ENCODE results near the gene ZC3HAV1L.
"Not testable (repeated sequence)": the region's sequence is repeated elsewhere in the genome, so short reads cannot be mapped to it uniquely, and the experiment has no call there.

ZC3HAV1L gene, protein sequence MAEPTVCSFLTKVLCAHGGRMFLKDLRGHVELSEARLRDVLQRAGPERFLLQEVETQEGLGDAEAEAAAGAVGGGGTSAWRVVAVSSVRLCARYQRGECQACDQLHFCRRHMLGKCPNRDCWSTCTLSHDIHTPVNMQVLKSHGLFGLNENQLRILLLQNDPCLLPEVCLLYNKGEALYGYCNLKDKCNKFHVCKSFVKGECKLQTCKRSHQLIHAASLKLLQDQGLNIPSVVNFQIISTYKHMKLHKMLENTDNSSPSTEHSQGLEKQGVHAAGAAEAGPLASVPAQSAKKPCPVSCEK

DNA sequence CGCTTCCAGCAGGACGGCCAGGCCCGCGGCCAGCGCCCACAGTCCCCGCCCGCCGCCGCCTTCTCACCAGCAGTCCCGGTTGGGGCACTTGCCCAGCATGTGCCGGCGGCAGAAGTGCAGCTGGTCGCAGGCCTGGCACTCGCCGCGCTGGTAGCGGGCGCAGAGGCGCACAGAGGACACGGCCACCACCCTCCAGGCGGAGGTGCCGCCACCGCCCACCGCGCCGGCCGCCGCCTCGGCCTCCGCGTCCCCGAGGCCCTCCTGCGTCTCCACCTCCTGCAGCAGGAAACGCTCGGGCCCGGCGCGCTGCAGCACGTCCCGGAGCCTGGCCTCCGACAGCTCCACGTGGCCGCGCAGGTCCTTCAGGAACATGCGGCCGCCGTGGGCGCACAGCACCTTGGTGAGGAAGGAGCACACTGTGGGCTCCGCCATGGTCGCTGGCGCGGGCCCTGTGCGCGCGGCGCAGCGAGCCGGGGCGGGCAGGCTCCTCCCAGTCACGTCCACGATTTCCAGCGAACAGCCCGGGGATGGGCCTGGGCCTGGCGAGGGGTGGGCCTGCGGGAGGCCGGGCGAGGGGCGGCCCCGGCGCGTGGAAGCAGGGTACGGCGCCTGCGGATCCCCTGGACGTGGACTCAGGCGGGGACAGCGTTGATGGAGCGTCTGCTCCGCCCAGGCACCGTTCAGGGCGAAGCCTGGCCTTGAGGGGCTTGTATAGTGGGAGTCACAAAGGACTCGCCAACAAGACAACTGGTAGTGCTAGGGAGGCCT, at the start of gene ZC3HAV1L:
Gene ZC3HAV1L, minus strand, starts transcription at position 457 of the 768 bp plus-strand sequence. Its CDS starts 25 bp downstream, at position 432.
- peak; percentile 60 to 63 for DNase-seq

DNA sequence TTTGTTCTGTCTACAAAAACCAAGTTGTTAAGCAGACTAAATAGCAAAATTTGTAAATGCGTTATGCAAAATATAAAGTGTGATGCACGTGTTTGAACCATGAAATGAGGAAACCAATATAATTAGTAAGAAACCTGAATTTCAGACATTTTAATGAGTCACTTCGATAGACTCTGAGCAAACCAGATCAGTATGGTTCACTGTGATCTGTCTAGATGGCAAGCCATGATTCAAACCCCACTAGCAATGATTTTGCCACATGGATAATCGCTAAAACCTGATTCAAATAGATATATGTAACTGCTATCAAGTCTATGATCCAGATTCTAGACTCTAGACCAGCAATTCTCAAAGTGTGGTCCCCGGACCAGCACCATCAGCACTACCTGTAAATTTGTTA, 48.9 kb upstream of the ZC3HAV1L start:
- no peak for DNase-seq

DNA sequence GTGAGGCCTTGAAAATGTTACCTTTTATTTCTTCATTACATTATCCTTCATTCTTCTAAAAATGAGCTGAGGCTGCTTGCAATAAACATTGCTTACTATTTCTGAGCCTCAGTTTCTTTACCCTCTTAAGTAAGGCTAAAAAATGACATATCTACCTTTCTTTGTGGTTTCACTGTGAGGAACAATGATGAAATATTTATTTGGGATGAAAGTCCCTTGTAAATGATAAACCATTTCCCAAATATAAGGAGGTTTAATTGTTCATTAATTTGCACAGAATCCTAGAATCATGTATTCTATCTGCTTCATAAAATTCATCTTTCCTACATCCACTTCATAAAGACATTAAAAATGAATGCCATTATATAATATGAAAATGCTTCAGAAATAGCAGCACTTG, 45.7 kb upstream of the ZC3HAV1L start:
- no peak for DNase-seq

DNA sequence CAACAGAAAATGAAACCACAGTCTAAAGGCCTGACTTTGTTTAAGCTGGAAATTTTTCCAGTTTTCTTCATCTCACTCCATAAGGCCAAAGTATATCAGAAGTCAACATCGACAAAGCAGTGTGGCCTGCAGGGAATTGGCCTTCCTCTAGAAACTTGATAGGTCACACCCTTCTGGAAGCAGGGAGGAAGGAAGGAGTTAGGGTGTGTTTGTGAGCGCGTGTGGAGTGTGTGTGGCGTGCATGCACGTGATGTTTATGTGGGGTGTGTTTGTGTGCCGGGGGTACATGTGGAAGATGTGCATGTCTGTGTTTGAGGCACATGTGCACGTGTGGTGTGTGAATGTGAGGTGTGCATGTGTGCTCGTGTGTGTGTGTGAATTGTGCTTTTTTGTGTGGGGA, 45.1 kb upstream of the ZC3HAV1L start:
- DNase-seq, result no peak

DNA sequence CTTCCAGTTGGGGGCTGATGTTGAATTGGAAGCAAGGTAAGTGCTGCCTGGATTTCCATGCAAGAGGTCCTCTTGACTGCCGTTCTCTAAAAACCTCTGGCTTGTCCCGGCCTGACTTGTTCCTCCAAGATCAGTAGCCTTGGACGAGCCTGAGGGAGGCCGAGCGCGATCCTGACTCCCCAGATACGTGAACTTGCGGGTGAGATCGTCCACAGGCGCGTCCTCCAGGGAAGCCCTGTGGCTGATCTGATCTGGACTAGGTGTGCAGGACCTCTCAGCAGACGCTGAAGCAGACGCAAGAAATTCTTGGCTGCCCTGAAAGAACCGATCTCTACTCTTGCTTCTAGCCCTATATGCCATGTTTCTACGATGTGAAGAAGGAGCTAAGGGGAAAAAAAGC, 44.0 kb upstream of the ZC3HAV1L start:
- DNase-seq, result no peak

DNA sequence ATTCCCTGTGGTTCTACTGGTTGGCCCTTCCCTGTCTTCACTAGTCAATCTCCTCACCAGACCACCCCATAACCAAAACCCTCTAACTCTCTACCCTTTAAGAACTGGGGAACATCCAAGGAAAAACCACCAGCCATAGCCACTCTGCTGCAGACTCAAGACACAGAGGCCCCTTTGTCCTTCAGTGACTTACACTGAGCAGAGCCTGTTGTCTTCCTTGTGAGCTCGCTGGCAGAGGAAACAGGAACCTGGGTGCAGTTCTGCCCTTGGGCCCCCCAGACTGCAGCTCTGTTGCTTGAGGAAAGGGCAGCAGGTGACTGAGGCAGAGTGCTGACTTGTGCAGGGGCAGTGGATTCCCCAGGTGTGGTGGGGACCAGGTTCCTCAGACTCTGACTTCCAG, 43.1 kb upstream of the ZC3HAV1L start:
- DNase-seq, result no peak

DNA sequence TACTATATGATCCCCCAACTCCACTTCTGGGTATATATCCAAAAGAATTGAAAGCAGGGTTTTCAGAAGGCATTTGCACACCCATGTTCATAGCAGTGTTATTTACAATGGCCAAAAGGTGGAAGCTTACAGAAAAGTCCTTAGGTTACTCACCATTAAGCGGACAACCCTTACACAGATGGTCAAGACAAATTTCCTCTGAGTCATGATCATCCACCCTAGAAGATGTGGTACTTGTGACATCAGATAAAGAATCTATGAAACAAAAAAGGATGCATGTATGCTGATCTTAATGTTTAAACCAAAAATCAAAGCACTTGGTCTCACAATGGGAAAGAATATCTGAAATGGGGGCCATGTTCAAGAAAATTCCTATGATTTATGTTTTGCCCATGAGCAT, 42.6 kb upstream of the ZC3HAV1L start:
- no peak for DNase-seq

DNA sequence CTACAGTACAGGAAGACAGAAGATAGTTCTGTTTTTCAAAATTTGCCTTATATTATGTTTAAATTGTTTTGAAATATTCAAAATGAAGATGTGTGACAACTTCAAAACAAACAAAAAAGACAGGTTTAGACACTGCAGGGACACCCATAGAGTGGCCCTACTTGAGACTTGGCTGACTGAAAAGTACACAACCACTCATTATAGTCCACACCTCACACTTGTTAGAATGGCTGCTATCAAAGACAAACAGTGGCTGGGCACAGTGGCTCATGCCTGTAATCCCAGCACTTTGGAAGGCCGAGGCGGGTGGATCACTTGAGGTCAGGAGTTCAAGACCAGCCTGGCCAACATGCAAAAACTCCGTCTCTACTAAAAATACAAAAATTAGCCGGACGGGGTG, 41.9 kb upstream of the ZC3HAV1L start:
- DNase-seq, result not testable (repeated sequence)

DNA sequence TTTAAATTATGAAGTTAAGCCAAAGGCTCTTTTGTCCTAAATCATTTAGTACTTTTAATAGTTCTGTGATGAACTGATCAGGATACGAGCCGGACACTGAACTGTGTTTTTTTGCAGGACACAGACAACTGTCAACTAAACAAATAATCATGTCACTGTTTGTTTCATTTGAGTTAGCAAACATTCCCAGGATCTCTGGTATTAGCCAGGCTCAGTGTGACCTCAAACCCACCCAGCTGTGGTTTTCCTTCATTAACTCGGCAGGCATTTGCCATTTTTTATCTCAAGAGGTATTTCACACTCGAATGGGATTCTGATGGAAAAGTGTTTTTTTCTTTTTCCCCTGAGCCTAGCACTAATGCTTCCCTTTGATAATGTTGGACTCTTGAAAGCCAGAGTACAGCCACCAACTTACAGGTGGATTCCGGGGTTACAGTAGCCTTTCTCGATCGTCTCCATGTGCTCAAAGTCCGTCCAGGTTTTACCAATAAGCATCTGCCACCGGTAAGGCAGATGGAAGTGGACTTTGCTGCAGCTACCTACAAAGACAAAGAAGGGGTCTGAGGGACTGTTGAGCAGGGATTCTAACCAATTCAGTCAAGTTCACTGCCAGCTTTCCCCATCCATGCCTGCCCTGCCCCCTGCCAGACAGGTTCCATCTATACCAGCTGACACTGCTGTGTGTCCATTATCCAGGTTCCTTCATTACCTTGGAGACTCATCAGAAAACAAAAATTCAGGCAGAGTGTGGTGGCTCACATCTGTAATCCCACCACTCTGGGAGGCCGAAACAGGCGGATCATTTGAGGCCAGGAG, 40.2 kb upstream of the ZC3HAV1L start:
- no peak for DNase-seq

DNA sequence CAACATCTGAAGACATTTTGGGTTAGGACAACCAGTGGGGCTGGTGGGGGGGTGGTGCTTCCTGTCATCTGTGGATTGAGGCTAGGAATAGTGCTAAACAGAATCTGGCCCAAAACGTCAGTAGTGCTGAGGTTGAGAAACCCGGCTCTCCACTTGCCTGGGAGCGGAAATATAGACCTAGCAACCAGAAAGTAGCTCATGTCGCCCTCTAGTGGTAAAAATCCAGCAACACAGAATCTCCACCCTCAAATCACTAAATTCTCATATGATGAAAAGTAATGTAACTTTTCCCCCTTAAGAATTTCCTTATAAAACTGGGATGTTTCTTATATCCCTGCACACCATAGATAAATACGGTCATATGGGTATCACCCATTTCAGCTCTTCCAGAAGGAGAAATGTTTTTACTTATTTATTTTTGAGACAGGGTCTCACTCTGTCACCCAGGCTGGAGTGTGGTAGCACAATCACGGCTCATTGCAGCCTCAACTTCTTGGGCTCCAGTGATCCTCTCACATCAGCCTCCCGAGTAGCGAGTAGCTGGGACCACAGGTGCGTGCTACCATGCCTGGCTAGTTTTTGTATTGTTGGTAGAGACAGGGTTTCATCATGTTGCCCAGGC, 39.3 kb upstream of the ZC3HAV1L start:
- DNase-seq, result peak; percentile 44 to 57

DNA sequence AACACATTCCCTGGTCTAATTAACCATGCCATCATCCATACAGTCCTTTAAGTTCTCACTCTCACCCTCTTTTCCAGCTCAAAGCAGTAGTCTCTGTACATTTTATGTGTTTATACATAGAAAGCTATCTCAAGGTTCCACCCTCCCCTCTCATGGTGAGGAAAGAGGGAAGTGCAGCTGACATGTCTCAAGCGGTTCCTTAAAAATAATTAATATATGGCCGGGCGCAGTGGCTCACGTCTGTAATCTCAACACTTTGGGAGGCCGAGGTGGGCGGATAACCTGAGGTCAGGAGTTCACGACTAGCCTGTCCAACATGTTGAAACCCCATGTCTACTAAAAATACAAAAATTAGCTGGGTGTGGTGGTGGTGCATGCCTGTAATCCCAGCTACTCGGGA, 37.0 kb upstream of the ZC3HAV1L start:
- no peak for DNase-seq

DNA sequence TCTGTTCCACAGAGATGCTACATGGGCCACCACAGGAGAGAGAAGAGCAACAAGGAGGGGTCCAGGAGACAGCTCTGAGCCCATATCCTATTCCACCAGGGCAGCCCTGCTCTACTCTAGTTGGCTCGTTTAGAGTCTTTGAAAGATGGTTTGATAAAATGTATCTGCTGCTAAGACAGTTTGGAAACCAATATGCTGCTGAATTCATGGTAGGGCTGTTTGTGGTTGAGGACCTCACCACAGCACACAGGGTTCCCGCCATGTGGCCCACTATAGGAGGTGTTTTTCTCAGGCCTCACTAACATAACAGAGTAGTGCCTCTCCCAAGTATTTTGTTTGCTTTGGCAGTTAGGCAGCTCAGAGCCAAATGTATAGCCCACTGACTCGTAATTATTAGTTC, 35.8 kb upstream of the ZC3HAV1L start:
- DNase-seq, result no peak

DNA sequence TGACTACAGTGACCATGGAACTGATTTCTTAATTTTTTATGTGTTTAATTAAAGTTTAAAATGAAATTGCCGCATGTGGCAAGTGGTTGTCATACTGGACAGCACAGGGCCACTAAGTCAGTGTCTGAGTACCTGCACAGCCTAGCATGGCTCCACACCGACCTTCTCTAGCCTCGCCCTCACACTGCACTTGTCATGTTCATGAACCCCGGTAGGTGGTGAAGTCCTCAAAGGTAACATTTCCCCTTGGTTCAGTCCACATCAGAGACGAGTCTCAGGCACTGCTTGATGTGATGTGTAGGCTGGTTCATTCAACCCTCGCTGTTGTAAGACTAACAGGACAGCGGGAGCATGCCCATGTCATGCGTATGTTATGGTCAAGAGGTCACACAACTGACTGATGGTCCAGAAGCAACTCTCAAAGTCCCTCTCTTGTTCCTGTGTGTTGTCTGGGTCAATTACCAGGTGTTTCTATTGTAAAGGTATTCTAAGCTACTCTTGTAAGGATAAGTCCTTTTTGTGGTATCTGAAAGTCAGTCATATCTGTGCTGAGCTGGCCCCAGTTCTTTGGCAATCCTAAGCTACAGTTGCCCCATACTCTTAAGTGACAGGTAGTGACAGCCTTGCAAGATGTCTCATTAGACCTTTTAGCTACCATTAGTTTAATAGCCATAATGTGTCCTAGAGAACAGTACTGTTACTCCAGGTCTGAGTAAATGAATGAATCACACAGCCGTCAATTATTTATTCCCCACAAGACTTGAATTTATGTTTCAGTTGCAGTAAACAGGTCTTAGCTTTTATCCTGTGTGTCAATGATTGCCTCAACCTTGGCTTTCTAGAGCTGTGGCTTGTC, 32.9 kb upstream of the ZC3HAV1L start:
- DNase-seq, result no peak

DNA sequence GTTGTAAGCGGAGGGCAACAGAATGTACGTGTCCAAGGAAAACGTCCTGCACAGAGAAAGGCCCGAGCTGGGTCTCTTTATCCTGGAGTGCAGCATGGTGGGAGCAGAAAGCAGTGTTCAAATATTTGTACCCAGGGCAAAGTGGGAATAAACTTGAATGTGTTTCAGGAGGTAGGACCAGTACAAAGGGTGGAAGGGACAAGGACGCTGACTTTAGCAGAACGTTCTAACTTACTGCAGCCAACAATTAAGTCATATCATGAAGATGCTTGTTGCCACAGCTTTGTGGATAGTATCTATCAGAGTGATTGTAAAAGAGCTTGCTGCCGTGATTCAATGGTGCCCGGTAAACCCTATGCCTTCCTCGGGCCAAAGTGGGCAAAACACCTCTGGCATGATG, 30.5 kb upstream of the ZC3HAV1L start:
- DNase-seq, result no peak

DNA sequence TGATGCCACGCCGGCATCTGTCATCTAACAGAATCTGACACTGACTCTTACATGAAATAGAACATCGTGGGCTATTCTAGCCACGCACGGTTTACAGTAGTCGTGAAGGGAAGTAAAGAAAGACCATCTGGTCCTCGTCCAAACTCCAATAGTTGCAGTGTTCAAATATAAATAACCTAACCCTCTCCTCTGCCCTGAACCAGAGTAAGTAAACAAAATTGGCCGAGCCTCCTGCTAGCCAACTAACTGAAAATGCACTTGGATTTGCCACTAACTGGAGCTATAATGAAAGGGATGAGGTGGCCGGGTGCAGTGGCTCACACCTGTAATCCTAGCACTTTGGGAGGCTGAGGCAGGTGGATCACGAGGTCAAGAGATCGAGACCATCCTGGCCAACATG, 29.5 kb upstream of the ZC3HAV1L start:
- no peak for DNase-seq

DNA sequence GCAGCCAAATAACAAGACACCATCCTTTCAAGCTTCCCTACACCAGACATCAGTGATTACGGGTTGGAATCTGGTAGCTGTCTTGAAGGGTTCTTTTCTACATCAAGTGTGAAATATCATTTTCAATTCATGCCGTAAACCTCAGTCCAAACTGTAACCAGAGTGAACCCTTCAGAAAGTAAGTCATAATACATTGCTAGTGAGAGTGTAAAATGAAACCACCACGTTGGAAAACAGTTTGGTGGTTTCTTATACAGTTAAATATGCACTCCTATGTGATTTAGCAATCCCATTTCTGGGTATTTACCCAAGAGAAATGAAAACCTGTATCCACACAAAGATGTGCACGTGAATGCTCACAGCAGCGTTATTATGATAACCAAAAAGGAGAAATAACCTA, 25.6 kb upstream of the ZC3HAV1L start:
- no peak for DNase-seq

DNA sequence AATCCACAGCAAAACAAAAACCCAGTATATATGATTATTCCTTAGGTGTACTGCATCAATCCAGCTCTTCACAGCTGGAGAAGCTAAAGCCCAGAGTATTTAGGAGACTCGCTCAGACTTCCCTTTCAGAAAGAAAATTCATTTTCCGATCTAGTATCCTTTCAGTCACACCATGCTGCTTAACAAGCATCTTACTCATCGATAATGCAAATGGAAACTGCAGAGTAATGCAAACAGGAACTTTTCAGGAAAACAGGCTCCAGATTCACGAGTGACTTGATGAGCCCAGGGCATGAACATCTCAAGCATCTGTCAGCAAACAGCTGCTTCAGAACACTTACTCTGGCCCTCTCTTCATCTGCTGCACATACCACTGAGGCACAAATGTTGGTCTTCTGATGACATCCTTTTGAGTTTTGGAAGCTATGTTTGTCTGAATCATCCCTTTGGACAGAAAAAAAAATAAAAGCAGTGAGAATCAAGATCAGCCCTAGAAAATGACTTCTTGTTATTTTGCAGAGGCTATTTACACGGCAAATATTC, 24.9 kb upstream of the ZC3HAV1L start:
- DNase-seq, result no peak

DNA sequence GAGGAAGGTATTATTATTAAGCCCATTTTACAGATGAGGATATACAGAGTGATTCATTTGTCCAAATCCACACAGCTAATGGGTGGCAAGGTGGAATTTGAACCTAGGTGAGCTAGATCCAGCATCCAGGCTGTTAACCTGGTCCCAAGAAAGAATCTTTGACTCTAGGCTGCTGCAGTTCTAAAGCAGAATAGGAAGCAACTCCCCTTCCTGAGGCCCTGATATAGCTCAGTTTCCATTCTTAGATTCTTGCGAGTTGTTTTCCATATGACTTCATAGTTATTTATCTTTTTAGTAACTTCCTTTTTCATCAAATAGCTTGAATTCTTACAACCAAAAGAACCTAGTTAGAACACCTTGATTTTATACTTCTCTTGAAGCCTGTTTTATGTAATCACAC, 24.1 kb upstream of the ZC3HAV1L start:
- no peak for DNase-seq

DNA sequence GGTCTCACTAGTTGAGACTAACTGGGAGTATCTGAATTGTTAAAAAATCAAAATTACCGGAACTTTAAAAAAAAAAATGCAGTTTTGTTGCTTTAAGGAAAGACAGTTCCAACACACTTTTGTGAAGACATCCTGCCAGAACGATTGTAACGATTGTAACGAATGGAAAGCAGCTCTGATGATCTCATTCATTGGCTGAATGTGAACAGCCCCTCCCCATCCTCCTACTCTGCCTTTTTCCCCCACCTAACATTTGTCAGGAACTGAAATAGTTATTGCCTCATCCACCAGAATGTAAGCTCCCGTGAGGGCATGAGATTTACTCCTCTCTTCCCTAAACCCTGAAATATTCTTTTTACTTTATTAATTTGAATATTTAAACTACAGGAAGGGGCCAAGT, 23.1 kb upstream of the ZC3HAV1L start:
- no peak for DNase-seq

DNA sequence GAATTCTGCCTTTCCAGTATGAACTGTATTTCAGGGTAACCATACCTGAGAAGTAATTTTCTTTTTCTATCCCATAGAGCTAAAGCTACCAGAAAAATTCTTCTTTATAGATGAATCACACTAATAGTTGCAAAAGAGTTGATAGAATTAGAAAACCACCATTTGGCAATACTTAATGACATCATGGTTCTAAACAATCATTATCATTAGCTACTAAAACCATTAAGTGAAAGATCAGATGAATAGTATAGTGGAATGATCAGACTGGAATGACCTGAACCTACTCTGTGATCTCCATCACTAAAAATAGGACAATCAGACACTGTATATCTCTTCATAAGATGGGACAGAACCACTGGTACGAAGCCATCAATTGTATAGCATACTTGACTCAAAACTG, 19.8 kb upstream of the ZC3HAV1L start:
- DNase-seq, result no peak

DNA sequence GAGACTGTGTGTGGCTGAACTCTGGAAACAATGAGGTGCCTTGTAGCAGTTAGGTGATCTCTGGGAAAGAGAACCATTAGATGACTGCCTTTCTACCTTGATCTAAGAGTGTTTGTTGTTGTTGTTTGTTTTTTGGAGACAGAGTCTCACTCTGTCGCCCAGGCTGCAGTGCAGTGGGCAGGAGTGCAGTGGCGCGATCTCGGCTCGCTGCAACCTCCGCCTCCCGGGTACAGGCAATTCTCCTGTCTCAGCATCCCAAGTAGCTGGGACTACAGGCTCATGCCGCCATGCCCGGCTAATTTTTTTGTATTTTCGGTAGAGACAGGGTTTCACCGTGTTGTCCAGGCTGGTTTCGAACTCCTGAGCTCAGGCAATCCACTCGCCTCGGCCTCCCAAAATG, 18.8 kb upstream of the ZC3HAV1L start:
- DNase-seq, result not testable (repeated sequence)

DNA sequence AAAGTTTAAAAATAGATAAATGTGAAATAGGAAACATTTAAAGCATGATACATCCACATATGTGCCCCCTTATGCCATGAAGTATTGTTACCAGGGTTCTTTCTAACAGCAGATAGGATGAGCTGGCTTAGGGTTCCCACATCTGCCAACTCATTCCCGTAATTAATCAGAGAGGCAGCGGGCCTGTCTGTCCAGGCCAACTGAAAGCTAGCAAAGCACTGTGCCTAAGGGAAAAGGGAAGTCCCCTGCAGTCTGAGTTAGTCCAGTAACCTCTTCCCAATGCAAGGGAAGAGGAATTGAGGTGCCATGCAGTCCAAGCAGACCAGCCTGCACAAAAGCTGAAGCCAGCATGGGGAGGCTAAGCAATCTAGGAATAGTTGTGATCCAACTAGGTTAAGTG, 18.3 kb upstream of the ZC3HAV1L start:
- no peak for DNase-seq

All from NCI-H1930 (cell line).